Measurements from ENCODE around the gene NPR3.

The NPR3 gene

DNA sequence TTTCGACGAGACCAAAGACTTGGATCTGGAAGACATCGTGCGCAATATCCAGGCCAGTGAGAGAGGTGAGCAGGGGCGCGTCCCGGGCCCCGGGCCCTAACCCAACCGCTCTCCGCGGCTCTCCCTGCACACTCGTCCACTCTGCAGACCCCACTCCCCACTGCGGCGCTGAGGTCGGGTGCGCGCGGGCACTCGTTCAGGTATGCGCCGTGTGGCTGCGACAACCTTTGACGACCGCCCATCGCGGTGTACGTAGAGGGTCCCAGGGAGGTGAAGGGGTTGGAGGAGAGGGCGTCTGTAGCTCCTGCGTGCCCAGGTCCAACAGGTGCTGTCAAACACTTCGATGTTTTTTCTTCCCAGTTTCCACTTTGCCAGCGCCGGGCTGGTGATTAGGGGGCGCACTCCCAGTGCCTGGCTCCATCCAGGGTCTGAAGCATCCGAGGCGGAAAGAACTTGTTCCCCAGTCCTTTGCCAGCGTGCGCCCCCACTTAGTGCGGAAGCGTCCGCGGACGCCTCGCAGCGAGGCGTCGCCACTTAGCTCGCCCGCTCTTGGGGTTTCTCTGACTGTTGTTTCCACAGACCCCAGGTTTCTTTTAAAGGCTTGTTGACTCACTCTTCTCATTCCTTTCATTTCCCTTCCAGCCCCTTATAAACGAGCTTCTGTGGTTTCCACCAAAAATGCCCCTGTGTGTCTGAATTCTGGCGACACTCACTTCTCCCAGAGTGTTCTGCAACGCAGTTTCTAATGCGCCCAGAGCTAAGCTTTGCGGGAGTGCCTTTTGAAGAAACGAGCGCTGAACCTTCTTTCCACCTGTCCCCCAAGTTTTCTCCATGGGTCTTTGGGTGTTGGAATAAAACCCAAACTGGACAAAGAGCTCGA is 1.6 kb downstream of the NPR3 start:
- no peak for DNase-seq

GRCh38 chr5:32713361-32713769 is 2.2 kb downstream of the NPR3 start:
- no peak for DNase-seq

DNA sequence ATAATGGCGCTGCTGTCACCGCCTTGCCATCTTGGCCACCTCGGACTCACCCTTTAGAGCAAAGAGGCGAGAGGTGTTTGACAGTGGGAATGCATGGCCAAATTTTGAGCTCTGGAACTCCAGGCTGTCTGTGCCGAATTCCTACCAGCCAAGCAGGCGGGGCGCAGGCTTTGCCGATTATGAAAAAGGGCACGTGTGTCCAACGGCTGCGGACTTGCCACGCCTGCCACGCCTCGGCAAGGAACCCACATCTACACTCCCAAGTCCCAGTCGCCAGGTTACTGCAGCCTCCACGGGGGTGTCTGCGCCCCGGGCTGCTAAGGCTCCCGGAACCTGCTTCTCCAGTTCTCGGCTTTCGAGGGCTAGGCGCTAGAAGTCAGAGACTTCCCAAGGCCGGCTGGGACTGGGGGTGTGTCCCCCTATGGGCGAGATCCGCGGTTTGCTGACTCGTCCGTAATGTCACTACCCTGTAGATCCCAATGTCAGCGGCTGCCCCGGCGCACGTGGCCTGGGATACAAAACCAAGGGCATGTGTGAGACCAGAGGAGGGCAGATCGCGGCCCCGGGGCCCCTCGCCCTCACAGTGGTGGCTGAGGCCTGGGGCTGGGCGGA is 2.8 kb downstream of the NPR3 start:
- no peak for DNase-seq

GRCh38 chr5:32714836-32715235 is 3.7 kb downstream of the NPR3 start:
- no peak for DNase-seq

DNA sequence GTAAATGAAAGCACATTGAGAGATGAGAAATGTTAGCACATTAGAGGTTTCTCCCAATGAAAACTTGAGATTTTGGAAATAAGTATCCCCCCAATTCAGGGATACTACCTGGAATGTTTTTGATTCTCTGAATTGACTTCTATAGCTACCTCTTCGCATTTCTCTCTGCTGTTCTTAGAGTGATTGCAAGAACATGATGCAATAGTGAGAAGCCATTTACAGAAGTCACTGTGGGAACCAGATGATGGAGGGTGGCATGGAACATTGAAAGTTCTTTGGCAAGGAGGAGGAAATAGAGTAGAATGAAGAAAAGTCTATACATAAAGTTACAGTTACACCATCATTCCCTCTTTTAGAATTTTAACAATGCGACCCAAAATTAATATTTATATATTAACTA is 9.2 kb downstream of the NPR3 start:
- no peak for DNase-seq

- DNase-seq: no peak
Observed at GRCh38 chr5:32721626-32722025, 10.5 kb downstream of the NPR3 start.

DNA sequence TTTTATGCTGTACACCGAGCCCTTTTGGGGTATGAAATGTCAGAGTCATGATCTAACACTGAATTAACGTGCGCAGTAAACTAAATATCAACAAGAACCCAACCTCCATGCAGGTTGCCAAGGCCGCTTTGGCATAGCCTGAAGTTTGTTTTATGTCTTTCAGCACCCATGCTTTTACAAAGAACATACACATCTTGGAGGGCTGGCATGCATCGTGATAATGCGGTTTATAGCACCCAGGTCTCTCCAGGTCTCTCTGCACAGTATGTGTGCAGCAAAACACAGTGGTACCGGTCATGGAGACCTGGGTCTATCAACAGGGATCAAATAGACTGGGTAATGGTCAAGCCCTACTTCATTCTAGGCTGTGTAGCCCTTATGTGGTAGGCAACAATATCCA is 11.8 kb downstream of the NPR3 start:
- no peak for DNase-seq

DNA sequence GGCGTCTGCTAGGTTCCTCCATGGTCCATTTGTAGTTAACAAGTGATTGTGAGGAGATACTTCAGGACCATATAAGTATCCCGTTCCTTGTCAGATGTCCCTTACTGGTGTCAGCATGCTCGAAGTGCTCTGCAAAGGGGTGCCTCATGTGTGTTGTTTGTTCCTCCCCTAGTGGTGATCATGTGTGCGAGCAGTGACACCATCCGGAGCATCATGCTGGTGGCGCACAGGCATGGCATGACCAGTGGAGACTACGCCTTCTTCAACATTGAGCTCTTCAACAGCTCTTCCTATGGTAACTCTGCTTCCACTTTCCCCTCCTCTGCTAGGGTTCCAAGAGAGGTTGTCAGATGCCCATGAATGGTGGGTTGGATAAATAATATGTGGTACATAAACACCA is 13.4 kb downstream of the NPR3 start:
- no peak for DNase-seq

GRCh38 chr5:32726086-32726557 is 15.0 kb downstream of the NPR3 start:
- no peak for DNase-seq

- DNase-seq: no peak
Observed at GRCh38 chr5:32729651-32730050, 18.5 kb downstream of the NPR3 start.

- no peak for DNase-seq
Observed at GRCh38 chr5:32733590-32734340, 22.6 kb downstream of the NPR3 start.

GRCh38 chr5:32734827-32735378 is 23.8 kb downstream of the NPR3 start:
- no peak for DNase-seq

- no peak for DNase-seq
Observed at GRCh38 chr5:32735512-32735911, 24.4 kb downstream of the NPR3 start.

DNA sequence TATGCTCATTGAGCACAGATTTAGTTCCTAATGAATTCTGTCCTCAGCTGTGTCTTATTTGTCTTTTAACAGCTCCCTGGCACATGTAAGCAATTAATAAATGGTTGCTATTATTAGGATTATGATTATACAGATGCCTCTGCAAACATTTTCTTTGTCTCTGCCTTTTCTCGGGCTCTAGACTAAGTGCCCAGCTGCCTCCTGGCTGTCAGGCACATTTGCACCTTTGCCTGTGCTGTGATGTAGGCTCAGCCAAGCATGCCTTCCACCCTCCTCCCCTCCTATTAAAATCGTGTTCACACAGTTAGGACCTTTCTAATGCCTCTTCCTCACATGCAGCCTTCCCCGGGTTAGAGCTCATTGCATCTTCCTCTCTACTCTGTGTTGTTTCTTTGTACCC is 25.7 kb downstream of the NPR3 start:
- no peak for DNase-seq

DNA sequence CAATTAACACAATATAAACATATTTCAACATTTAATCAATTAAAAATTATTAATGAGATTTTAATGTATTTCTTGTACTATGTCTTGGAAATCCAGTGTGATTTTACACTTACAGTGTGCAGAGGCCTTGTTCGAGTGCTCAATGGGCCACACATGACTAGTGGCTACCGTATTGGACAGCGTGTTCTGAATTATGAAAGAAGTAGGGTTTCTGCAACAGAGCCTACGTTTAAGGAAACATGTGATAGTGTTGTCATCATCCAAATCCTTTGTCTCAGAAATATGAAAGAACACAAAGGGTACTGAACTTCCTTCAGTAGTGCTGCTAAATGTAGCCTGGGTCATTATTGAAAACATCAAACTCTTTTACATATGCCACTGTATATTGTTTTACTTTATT is 29.5 kb downstream of the NPR3 start:
- DNase-seq: no peak

- DNase-seq: no peak
Observed at GRCh38 chr5:32745317-32745716, 34.2 kb downstream of the NPR3 start.

DNA sequence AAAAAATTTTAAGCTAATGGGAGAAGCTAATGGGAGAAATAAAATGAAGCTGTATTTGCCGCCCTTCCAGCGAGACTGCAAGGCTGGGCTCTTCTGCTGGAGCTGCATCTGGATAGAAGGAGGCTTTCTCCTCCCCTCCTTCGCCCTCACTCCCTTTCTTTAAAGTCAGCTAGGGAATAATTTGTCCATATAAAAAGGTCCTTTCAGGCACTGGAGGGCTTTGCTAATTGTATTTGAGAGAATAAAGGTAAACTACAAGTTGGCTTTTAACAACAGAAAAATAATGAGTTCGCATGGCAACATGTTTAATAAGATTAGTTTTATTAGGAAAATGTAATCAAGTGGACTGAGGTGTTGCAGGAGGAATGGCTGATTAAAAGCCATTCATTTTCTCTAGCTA is 41.3 kb downstream of the NPR3 start:
- DNase-seq: no peak

DNA sequence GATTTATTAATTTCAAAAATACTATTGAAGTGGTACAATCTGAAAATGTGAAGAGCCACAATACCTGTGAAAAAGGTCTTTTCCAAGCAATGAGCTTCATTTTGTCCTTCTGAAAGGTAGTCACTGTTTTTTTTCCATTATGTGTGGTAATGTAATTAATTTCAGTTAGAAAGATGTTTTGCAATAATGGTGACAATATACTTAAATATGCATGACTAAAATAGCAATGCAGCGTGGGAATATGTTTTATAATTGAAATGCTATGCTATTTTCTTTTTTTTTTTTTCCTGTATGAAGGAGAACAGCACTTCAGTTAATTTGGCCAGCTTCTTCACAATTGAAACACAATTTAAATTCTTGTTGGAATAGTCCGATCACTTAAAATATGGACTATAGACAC is 41.9 kb downstream of the NPR3 start:
- no peak for DNase-seq

DNA sequence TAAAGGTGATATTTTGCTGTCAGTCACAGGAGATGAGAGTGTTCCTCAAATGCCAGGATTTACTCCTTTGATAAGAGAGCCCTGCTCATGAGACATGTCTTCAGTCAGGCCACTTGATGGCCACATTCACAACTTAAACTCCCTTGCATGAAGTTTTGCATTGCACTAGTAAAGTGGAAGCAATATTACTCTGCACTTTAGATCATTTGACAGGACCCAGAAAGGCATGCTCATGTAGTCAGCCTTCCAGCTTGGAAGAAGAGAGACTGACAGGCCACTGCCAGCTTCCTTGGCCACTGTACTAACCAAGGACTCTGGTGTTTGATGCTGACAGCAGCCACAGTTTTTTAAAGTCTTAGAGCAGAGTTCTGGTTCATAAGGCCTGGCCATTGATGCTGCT is 42.6 kb downstream of the NPR3 start:
- DNase-seq: no peak

- no peak for DNase-seq
Observed at GRCh38 chr5:32754284-32754683, 43.2 kb downstream of the NPR3 start.

- no peak for DNase-seq
Observed at GRCh38 chr5:32760091-32760509, 49.0 kb downstream of the NPR3 start.

DNA sequence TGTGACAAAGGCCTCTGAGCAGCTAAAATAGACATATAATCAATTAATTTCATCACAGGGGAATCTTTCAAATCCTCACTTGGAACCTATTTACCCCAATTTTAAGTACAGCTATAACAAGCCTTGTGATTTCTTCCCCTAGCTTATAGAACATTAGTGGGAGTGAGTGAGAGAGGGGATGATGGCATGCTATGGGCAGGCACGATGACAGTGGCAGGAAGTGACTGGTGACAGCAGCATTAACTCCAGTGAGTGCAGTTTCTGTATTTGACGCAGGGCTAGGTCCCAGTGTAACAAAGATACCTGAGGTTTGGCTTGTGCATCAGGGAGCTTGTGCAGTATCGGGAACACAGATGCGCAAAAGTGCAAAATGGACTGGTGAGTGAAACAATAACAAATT is 54.1 kb downstream of the NPR3 start:
- DNase-seq: no peak

DNA sequence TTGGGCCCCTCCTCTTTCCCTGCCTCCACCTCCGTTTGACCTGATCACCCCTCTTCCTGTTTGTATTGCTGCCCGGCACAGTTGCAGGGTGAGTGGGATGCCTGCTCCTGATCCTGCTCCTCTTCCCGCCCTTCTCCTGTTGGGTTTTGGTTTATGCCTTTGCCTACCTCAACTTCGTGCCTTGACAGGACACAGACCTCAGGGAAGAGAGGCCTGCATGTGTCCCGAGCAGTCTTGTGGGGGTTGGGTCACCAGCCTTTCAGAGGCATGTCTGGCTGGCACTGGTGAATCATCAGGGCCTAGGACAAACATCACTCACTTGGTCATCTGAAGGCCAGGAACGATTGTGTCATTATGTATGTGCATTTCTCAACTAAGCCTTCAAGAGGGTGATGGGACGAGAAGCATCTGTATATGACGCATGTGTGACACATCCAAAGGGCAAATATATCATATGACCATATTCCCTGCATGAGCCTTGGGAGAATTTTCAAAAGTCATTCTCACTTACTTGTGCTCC is 56.9 kb downstream of the NPR3 start:
- DNase-seq: no peak
